Measurements from ENCODE around the gene KIF1B.
A peak's percentile ranks its signal among the peaks of the same experiment; 100 is the strongest.

Gene KIF1B

DNA sequence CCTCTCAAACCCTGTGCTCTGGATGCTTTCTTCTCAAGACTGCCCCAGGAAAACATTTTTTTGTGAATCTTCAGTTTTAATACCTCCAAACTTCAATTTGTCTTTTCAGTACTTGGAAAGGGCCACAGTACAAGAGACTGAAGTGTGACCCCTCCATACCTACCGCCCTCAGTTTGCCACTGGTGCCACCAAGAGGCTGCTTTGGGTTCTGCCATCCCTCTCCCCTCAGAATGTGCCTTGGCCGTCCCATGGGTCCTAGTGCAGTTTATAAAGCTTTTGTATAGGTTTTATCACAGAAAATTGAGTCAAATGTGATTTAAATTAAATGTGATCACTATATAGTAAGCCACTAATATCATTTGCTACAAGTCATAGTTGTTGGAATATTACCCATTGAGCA is 127.7 kb downstream of the KIF1B start:
- DNase-seq (ENCODE audit: low spot score), result peak; percentile 75

DNA sequence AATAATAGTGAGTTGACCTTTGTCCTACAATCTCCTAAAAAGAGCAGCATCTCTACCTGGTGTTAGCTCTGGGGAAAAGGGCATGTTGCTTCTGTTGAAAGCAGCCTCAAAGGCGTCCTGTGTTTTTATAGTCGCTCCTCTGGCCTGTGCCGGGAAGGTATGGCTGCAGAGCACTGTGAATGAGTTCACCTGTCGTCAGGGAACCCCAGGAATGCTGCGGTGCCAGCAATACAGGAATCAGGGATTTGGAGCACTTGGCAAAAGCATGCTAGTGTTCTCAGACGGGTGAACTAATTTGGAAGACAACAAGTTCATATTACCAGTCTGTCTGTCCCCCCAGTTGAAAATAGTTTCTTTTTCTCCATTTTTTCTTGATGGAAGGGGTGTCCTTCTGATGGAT is 128.2 kb downstream of the KIF1B start:
- DNase-seq (ENCODE audit: low spot score), result no peak

DNA sequence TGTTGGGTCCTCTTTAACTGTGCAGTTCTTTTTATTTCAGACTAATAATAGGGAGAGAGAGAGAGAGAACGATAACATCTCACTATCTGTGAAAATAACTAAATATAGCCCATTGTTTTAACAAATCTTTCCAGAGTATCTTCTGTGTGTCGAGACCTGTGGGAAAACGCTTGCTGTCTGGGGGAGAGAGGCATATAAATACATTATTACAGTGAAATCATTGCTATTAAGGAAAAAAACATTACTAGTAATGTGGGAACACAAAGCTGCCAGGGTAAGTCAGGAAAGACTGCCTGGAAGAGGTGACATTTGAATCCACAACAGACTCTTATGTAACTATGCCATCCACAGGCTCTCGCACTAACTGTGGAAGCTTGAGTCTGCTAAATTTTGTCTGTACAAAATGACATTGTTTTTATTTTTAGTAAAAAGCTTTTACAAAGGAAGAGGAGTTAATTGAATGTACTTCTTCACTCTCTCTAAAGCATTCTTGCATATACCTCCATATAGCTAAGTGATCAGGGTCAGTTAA is 128.7 kb downstream of the KIF1B start:
- DNase-seq (ENCODE audit: low spot score), result no peak

DNA sequence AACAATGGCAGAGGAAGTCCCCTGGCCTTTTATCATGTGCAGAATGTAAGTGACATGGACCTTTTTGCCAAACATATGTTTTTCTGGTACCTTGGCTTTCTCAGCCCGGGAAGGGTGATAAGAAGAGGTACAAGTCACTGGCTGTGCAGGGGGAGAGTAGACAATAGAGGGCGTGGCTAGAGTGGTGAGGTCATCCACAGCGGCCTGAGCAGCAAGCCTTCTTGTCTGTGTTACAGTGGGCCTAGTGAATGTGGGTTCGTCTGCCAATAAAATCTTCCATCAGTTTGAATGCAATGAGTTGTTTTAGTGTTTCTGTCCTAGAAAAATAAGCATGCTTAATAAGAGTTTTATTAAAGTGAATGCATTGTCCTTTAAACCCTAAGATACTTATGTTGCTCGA is 129.4 kb downstream of the KIF1B start:
- DNase-seq (ENCODE audit: low spot score), result peak; percentile 86

DNA sequence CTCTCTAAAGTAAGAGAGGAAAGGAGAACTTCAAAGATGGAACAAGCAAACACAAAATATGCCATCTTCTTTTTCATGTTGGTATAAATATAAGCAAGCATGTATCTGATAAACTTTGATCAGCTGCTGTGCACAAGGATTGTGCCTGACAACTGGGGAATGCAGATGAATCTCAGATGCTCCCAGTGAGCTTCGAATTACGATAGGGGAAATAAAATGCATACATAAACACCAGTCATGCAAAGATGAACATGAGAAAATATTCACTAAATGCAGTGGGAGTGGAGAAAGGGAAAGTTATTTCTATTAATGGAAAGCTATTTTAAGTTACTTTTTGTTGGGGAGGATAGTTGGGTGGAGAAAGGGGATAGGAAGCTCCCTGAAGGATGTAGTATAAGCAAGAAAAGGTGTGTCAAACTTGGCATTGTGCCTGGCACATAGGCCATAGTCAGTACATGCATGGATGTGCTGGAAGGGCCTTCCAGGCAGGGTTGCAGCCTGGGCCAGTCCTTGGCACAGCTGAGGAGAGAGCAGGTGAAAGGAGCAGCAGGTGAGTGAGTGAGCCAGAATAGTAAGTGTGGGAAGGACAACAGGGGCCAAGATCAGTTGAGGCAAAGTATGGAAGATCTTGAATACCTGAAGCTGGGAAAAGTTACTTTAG is 130.7 kb downstream of the KIF1B start:
- no peak for DNase-seq (ENCODE audit: low spot score)

DNA sequence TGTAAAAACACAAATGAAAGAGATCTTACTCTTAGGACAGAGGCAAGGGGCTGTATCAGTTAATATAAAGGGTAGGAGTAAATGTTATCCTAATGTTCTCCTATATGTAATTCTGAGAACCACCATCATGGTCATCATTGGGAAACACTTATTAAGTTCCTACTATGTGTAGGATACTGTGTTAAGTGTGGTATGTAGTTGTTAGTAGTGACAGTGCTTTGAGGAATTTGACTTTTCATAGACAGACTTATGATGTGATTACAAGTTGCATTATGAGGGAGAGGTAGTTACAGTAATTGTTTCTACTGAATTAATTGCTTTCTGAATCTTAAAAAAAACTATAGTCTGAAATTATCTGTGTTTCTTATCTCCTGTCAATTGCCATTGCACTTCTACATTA is 136.7 kb downstream of the KIF1B start:
- no peak for DNase-seq (ENCODE audit: low spot score)

DNA sequence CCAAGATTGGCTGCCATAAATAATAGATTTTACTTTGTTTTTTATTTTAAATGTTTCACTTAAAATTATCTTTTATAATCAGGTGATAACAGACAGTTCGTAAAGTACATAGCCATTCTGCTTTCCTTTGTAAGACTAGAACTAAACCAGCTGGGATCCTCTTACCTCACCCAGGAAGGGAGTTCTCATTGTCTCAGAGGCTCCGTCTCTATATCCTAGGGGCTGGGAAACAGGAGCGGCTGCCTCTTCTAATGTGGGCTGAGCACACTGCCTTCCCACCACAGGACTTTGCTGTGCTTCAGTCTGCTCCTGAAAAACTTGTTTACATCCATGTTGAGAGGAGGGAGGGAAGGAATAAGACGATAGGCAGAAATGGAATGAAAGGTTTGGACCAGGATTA is 142.9 kb downstream of the KIF1B start:
- DNase-seq (ENCODE audit: low spot score), result peak; percentile 54

DNA sequence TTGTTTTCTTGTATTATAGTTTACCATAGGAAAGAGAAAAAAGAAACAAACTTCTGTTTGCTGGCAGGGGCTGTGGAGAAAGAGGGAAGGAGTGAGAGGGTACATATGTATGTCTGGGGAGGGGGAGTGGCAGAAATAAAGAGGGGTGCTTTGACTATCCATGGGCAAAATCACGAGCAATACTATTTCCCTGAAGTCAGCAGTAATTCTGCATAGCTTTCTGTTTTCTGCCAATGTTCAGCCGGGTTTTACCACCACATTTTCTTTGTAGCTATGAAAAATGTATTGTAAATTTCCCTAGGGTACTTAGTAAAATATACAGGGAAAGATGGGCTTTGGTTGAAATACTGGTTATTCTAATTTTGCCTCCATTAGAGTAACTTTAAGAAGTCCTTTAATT is 143.3 kb downstream of the KIF1B start:
- no peak for DNase-seq (ENCODE audit: low spot score)

DNA sequence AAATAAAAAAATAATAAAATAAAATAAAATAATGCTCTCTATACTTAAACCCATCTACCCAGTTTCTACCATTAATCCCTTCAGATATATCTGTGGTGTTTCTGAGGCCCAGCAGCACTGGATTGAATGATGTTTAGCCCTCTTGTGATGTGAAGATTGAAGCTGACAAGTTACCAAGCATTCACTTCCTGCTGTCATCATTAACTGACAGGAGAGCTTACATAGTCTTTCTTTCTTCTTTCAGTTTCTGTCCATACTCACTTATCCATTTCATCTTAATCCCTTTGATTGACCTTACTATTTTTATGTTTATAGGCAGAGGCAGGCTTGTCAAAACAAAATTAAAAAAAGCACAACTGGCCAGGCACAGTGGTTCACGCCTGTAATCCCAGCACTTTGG is 149.7 kb downstream of the KIF1B start:
- no peak for DNase-seq (ENCODE audit: low spot score)

DNA sequence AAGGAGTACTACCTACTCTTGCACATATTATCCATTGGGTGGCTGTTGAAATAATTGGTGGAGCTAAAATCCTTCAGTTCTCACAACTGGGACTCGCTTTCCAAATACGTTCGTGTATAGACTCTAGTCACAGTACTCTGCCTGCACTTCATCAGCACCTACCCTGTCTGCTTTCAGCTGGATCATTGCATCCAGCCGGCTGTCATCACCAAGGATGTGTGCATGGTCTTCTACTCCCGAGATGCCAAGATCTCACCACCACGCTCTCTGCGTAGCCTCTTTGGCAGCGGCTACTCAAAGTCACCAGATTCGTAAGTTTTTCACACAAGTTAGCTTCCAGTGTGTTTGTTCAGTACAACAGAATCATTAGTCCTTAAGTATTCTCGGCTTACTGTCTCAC is 151.1 kb downstream of the KIF1B start:
- no peak for DNase-seq (ENCODE audit: low spot score)

DNA sequence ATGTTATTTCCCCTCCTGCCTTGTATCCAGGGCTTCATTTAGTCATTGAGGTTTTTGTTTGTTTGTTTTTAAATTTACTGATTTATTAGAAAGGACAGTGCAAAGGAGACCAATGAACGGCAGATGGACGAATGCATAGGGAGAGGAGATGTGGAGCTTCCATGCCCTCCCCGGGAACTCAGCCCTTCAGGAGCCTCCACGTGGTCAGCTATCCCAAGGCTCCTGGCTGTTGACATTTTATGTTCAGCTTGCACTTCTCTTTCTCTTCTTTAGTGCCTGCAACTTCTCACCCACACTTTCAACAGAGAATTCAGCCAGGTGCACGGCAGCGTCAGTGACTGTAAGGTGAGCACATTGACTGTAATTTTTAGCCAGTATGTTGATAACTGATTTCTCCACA is 157.8 kb downstream of the KIF1B start:
- DNase-seq (ENCODE audit: low spot score), result no peak

DNA sequence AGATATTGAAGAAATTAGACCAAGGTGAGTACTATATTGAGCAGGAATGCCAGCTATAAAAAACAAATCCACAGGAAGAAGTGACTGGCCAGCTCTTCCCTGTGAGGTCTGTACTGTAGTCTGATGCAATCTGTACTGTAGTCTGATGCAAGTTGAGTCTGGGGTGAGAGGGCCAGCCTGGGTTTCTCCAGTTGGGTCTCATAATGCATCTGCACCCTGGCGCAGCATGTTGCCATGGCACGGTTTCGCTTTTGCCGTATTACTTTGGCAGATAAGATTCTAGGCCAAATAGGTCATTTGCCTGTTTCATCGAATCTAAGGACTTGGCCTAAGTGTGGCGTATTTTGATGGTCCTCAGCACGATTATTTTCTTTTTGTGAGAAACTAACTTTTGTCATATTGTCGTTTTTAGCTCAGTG is 164.1 kb downstream of the KIF1B start:
- DNase-seq (ENCODE audit: low spot score), result no peak

DNA sequence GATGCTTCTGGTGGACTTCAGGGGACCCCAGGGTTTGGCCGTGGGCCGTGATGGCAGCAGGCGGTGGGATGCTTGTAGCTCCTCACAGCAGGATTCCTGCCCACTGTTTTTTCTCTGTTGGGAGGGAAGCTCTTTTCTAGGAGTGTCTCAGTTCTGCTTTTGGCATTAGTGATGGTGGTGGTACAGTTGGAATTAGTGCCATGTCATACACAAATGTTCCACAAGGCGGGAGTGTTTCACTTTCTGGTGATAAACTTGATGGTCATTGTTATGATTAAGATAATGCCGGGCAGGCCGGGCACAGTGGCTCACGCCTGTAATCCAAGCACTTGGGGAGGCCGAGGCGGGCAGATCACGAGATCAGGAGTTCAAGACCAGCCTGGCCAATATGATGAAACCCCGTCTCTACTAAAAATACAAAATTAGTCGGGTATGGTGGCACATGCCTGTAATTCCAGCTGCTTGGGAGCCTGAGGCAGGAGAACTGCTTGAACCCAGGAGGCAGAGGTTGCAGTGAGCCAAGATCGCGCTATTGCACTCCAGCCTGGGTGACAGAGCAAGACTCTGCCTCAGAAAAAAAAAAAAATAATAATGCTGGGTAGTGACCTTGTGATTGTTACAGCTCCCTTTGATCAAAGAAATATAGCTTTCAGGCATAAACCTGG is 167.1 kb downstream of the KIF1B start:
- peak; percentile 56 for DNase-seq (ENCODE audit: low spot score)

DNA sequence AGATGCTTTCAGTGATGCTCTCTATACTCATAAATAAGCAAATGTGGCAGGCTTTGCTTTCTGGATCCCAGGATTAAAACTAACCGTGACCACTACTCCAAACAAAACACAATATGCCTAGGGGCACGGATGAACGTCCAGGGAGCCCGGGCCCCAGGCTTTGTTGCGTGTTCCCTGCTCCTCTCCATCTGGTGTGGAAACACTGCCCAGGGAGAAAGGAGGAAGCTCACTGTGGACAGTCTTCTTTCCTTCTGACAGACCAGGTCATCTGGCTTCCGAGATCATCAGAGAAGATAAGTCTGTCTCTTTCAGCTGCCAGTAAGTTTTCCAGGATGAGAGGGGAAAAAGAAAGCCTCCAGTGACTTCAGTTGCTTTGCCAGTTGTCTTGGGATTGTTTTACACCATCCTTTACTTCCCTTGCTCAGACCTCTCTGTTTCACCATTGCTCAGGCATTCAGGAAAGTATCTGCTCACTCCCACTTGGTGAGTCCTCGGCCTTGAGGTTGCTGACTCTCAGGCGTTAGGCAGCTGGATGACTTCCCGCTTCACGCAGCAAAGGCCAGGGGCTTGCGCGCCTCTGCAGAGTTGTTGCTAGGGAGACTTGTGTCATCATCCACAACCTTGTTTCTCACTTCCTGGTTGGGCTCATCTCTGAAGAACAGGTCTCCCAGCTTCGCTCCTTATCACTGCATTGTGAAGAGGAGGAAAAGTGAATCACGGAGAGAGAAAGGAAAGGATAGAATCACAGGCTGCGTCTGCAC is 167.9 kb downstream of the KIF1B start:
- no peak for DNase-seq (ENCODE audit: low spot score)

DNA sequence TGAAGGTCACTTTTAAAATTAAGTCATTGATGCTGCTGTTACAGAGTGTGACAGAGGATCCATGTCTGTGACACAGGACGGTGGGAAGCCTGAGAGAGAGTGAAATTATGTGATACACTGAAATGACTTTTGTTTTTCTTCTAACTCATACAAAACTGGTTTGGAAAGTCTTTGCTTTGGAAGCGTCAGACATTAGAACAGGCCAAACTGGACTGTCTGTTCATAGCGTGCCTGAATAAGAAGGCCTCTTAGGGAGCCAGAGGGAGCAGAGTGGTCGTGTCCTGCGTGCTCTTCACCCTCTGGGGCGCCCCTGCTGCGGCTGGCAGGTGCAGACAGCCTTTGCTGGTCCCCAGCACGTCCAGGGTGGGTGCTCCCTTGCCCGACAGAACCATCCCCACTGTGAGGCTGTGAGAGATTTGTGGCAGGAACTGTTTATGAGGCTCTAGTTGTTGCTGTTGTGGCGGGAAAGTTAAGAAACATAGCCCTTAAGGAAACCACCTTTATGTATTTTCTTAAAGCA is 168.8 kb downstream of the KIF1B start:
- DNase-seq (ENCODE audit: low spot score), result no peak

DNA sequence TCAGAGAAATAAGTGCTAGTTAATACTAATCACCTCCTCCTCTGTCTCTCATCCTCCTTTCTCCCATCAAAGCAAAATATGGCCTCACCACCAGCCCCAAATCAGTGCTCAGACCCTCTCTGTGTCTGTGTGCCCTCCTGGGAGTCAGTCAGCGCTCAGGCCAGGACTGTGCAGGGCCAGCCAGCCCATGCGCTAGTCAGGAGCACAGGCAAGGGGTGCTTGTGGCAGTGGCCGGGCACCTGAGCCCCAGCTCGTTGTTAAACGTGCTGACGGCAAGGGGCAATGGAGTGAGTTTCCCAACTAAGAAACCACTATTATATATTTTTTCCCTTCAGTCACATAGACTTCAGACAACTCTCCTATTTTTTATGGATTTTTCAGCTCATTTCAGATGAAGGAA is 169.3 kb downstream of the KIF1B start:
- no peak for DNase-seq (ENCODE audit: low spot score)

DNA sequence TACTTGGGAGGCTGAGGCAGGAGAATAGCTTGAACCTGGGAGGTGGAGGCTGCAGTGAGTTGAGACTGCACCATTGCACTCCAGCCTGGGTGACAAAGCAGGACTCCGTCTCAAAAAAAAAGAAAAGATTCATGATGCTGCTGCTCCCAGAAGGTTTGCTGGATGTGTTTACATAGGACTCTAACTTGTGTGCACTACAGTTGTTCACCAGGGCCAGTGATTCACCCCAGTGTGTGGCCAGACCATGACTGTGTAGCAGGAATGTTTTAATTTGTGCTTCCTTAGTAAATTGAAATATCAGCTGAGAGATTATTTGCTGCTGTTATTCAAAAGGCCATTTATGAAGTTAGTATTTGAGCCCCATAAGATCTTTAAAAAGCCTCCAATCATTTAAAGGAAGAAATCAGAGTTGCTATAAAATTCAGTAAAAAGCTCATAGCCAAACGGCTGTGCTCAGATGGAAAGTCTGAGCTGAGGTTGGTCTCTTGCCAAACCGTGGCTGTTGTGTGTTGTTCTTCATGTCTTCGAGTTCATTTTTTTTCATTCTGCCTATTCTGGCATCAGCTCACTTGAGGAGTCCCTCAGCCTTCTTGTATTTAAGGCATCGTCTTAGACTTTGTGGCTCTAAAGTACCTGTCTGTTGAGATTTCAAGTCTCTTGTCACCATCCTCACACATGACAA is 170.4 kb downstream of the KIF1B start:
- no peak for DNase-seq (ENCODE audit: low spot score)

DNA sequence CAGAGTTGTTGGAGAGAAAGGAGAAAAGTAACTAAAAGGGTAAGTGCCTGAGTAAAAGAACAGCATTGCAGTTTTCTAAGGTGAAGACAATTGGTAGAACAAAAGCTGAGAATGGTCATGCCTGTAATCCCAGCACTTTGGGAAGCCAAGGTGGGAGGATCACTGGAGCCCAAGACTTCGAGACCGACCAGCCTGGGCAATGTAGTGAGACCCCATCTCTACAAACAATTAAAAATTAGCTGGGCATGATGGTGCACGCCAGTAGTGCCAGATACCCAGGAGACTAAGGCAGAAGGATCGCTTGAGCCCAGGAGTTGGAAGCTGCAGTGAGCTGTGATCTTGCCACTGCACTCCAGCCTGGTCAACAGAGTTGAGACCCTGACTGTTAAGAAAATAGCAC is 173.3 kb downstream of the KIF1B start:
- no peak for DNase-seq (ENCODE audit: low spot score)

DNA sequence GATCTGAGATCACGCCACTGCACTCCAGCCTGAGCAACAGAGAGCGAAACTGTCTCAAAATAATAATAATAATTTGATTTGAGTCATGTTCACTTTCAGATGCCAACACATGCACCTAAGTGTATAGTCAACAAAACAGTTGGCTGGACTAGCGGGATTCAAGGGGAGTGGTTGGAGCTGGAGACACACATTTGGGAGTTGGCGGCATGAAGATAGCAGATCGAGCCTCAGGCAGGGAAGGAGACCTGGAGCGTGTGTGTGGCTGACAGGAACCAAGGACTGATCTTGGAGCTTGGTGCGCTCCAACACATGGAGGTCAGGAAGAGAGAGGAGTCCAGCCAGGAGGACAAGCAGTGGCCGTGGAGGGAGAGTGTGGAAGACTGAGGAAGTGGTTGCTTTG is 173.8 kb downstream of the KIF1B start:
- DNase-seq (ENCODE audit: low spot score), result no peak

DNA sequence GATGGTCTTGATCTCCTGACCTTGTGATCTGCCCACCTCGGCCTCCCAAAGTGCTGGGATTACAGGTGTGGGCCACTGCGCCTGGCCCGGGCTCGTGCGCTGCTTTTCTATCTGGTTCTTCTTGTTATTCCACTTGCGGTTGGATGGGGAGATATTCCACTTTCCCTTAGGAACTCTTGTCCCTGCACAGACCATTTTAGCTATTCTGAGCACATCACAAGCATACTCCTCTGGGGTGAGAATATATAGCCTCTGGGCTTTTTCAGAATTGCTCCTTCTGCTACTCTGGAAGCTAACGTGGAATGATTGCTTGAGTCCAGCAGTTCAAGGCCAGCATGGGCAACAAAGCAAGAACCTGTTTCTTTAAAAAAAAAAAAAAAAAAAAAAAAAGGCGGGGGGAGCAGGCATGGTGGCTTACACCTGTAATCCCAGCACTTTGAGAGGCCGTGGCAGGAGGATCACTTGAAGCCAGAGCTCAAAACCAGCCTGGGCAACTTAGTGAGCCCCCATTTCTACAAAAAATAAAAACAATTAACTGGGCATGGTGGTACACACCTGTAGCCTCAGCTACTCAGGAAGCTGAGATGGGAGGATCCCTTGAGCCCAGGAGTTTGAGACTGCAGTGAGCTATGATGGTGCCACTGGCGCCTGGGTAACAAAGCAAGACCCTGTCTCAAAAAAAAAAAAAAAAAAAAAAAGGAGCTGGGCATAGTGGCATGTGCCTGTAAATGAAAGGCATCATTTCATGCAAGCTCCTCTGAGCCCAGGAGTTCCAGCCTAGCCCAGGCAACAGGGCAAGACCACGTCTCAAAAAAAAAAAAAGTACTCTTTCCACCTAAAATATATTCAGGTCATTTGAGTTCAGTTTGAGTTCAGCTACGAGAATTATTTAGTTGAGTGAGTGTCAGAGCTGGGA is 176.6 kb downstream of the KIF1B start:
- no peak for DNase-seq (ENCODE audit: low spot score)

Measured in iPS-NIHi11 (cell line).